ENCODE results near the gene C5orf15.

GRCh38 chr5:133953568-133954145 is 14.8 kb downstream of the C5orf15 start:
- no peak for TF ChIP-seq CTCF (IDR thresholded peaks at IDR 0.05)
- TF ChIP-seq FOXM1 (IDR thresholded peaks at IDR 0.05; ENCODE audit: low read depth): no peak
- TF ChIP-seq MAX (IDR thresholded peaks at IDR 0.05; ENCODE audit: low read depth): no peak
- TF ChIP-seq GATA2 (CRISPR knock-in tag; IDR thresholded peaks at IDR 0.05): no peak
- no peak for TF ChIP-seq EP300 (IDR thresholded peaks at IDR 0.05; ENCODE audit: borderline replicate concordance in 1 of 2, low read depth in 1 of 2, low read length in 1 of 2)
- no peak for TF ChIP-seq SIN3A (IDR thresholded peaks at IDR 0.05; ENCODE audit: borderline replicate concordance, low read depth, low read length)
- no peak for TF ChIP-seq POLR2AphosphoS5 (IDR thresholded peaks at IDR 0.05; ENCODE audit: low read depth, low read length)
- no peak for TF ChIP-seq MEF2A (IDR thresholded peaks at IDR 0.05; ENCODE audit: borderline replicate concordance, low read depth)
- no peak for TF ChIP-seq JUND (IDR thresholded peaks at IDR 0.05)

Measured in SK-N-SH (cell line).